ENCODE measurements around the gene PIEZO2.

The PIEZO2 gene

GRCh38 chr18:11055721-11056120 is 93.6 kb downstream of the PIEZO2 start:
- DNase-seq: no peak

GRCh38 chr18:11054497-11054896 is 94.9 kb downstream of the PIEZO2 start:
- DNase-seq: no peak

- DNase-seq: no peak
Observed at GRCh38 chr18:11053293-11053692, 96.1 kb downstream of the PIEZO2 start.

- DNase-seq: no peak
Observed at GRCh38 chr18:11052800-11053199, 96.6 kb downstream of the PIEZO2 start.

GRCh38 chr18:11051462-11051861 is 97.9 kb downstream of the PIEZO2 start:
- no peak for DNase-seq

- no peak for DNase-seq
Observed at GRCh38 chr18:11050966-11051365, 98.4 kb downstream of the PIEZO2 start.

GRCh38 chr18:11047817-11048216 is 101.6 kb downstream of the PIEZO2 start:
- no peak for DNase-seq

- no peak for DNase-seq
Observed at GRCh38 chr18:11047156-11047555, 102.2 kb downstream of the PIEZO2 start.

- no peak for DNase-seq
Observed at GRCh38 chr18:11046140-11046539, 103.2 kb downstream of the PIEZO2 start.

GRCh38 chr18:11043694-11044093 is 105.7 kb downstream of the PIEZO2 start:
- DNase-seq: no peak

GRCh38 chr18:11042247-11042646 is 107.1 kb downstream of the PIEZO2 start:
- no peak for DNase-seq

- no peak for DNase-seq
Observed at GRCh38 chr18:11040823-11041656, 108.3 kb downstream of the PIEZO2 start.

GRCh38 chr18:11040359-11040758 is 109.0 kb downstream of the PIEZO2 start:
- no peak for DNase-seq

- no peak for DNase-seq
Observed at GRCh38 chr18:11037533-11038240, 111.7 kb downstream of the PIEZO2 start.

- no peak for DNase-seq
Observed at GRCh38 chr18:11035814-11036495, 113.4 kb downstream of the PIEZO2 start.

- DNase-seq: no peak
Observed at GRCh38 chr18:11035376-11035775, 114.0 kb downstream of the PIEZO2 start.

- DNase-seq: no peak
Observed at GRCh38 chr18:11034884-11035283, 114.5 kb downstream of the PIEZO2 start.

GRCh38 chr18:11033503-11033902 is 115.9 kb downstream of the PIEZO2 start:
- no peak for DNase-seq

GRCh38 chr18:11031966-11032365 is 117.4 kb downstream of the PIEZO2 start:
- DNase-seq: no peak

GRCh38 chr18:11029021-11029420 is 120.3 kb downstream of the PIEZO2 start:
- no peak for DNase-seq

GRCh38 chr18:11027862-11028261 is 121.5 kb downstream of the PIEZO2 start:
- no peak for DNase-seq

GRCh38 chr18:11025671-11026070 is 123.7 kb downstream of the PIEZO2 start:
- no peak for DNase-seq

- no peak for DNase-seq
Observed at GRCh38 chr18:11024928-11025669, 124.3 kb downstream of the PIEZO2 start.
